Nephron (organoid): ENCODE measurements around the gene MOAP1.

Experiments used
- H3K27ac Mint-ChIP-seq, 3 experiments: 2 replicates each; pipeline ENCODE4 v1.8.0; 2020; ENCODE audit warnings: mixed read lengths in 3 of 3, mild to moderate bottlenecking in 2 of 3, moderate library complexity in 1 of 3
- H3K27me3 Mint-ChIP-seq: 2 replicates; pipeline ENCODE4 v1.8.0; 2021; ENCODE audit warnings: low read depth, mild to moderate bottlenecking, moderate library complexity, mixed read lengths
- H3K36me3 Mint-ChIP-seq: 2 replicates; pipeline ENCODE4 v1.8.0; 2020; ENCODE audit warnings: low read depth, mixed read lengths
- H3K4me1 Mint-ChIP-seq: 2 replicates; pipeline ENCODE4 v1.8.0; 2020; ENCODE audit warnings: mixed read lengths
- H3K4me3 Mint-ChIP-seq, 3 experiments: 2 replicates each; pipeline ENCODE4 v1.8.0; 2020; ENCODE audit warnings: mild to moderate bottlenecking in 3 of 3, mixed read lengths in 3 of 3, moderate library complexity in 2 of 3
- H3K9me3 Mint-ChIP-seq: 2 replicates; pipeline ENCODE4 v1.8.0; 2020; ENCODE audit warnings: mixed read lengths
- CTCF ChIP-seq, 3 experiments: fragments of 200-600 bp; sonication (generic); IDR thresholded peaks; one replicate each; pipeline ENCODE4 v1.5.0; 2021; ENCODE audit warnings: antibody characterized with exemption in 3 of 3; ENCODE audit not compliant: unreplicated experiment in 3 of 3

The MOAP1 gene

GRCh38 chr14:93228550-93228949 lies 43.9 kb upstream of the MOAP1 start:
- TF ChIP-seq CTCF (IDR thresholded peaks at IDR 0.05; ENCODE audit: unreplicated experiment in 3 of 3), result no peak
- H3K36me3 Mint-ChIP-seq, result peaks cover 49% of the 10 kb centered on the region
- no peaks in the 10 kb centered on the region for H3K27me3 Mint-ChIP-seq
- no peak overlapping the region for H3K27ac Mint-ChIP-seq
- no peaks in the 10 kb centered on the region for H3K4me1 Mint-ChIP-seq
- H3K9me3 Mint-ChIP-seq, result no peaks in the 10 kb centered on the region
- H3K4me3 Mint-ChIP-seq, result no peak overlapping the region

DNA sequence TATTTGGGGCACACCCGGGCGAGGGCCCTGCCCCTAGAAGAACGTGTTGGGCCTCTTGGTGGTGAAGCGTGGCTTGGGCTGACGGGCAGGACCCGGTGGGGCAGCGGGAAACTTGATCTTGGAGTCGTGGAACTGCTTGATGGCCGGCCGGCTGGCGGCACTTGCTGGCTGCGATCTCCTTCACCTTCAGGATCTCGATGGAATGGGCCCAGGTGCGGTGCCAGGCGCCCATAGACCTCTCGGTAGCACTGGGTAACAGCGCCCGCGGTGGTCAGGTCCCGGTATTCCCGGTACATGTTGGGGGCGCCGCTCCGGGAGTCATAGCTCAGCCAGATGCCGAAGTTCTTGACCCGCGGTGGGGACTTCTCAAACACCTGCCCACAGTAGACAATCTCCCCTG lies 38.9 kb upstream of the MOAP1 start:
- H3K4me1 Mint-ChIP-seq, result no peaks in the 10 kb centered on the region
- no peaks in the 10 kb centered on the region for H3K9me3 Mint-ChIP-seq
- H3K27ac Mint-ChIP-seq, result no peak overlapping the region
- H3K27me3 Mint-ChIP-seq, result no peaks in the 10 kb centered on the region
- H3K4me3 Mint-ChIP-seq, result no peak overlapping the region
- TF ChIP-seq CTCF (IDR thresholded peaks at IDR 0.05; ENCODE audit: unreplicated experiment in 3 of 3), result no peak
- peaks cover 68% of the 10 kb centered on the region for H3K36me3 Mint-ChIP-seq

GRCh38 chr14:93220509-93220908 lies 35.8 kb upstream of the MOAP1 start:
- H3K27me3 Mint-ChIP-seq, result no peaks in the 10 kb centered on the region
- no peaks in the 10 kb centered on the region for H3K9me3 Mint-ChIP-seq
- peaks cover 61% of the 10 kb centered on the region for H3K36me3 Mint-ChIP-seq
- no peak overlapping the region for H3K4me3 Mint-ChIP-seq
- no peak overlapping the region for H3K27ac Mint-ChIP-seq
- H3K4me1 Mint-ChIP-seq, result no peaks in the 10 kb centered on the region
- no peak for TF ChIP-seq CTCF (IDR thresholded peaks at IDR 0.05; ENCODE audit: unreplicated experiment in 3 of 3)

DNA sequence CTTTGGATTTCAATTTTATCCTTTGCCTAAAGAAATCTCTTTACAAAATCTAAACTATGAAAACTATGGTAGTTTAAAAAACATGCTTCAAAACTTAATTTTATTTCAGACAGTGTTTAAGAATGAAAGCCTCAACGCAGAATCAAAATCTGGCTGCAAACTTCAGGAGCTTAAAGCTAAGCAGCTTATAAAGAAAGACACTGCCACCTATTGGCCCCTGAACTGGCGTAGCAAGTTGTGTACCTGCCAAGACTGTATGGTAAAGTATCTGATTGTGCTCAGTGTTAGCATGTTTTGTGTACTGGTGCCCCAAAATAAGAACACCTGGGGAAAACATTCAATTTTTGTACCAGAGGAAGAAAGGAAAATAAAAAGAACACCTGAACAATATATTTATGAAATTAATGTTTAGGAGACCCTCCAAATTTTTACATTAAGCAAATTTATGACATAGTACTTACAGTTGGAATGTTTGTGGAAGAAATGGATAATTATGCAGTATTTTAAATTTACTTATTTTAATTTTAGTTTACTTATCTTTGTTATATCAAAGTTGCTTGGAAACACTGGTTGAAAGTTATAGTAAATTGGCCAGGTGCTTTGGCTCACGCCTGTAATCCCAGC lies 34.5 kb upstream of the MOAP1 start:
- Mint-ChIP-seq H3K9me3 (no peaks in the 10 kb centered on the region), H3K4me1 (no peaks in the 10 kb centered on the region), H3K4me3 (no peak overlapping the region), H3K27me3 (no peaks in the 10 kb centered on the region), H3K27ac (no peak overlapping the region), H3K36me3 (peaks cover 61% of the 10 kb centered on the region)
- TF ChIP-seq CTCF (IDR thresholded peaks at IDR 0.05; ENCODE audit: unreplicated experiment in 3 of 3), result peak; percentile 39 to 61 (median 57)

DNA sequence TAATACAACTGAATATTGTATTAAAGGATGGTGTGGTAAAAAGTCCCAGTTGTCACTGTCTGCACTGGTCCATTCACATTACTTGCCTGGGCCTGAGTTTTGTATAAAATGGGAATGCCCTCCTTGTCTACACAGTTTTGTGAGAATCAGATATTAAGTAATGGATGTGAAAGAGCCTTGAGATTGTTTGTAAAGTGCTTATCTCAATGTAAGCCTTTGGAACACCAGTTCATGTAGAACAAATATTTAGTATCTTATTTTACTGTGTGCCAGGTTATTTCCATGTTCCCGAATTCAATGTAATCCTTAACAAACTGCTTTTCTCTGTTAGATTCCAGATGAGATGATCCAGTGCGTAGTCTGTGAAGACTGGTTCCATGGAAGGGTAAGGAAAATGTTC lies 29.9 kb upstream of the MOAP1 start:
- TF ChIP-seq CTCF (IDR thresholded peaks at IDR 0.05; ENCODE audit: unreplicated experiment in 3 of 3), result no peak
- H3K27ac Mint-ChIP-seq, result no peak overlapping the region
- no peak overlapping the region for H3K4me3 Mint-ChIP-seq
- H3K9me3 Mint-ChIP-seq, result no peaks in the 10 kb centered on the region
- peaks cover 51% of the 10 kb centered on the region for H3K36me3 Mint-ChIP-seq
- no peaks in the 10 kb centered on the region for H3K4me1 Mint-ChIP-seq
- H3K27me3 Mint-ChIP-seq, result no peaks in the 10 kb centered on the region

DNA sequence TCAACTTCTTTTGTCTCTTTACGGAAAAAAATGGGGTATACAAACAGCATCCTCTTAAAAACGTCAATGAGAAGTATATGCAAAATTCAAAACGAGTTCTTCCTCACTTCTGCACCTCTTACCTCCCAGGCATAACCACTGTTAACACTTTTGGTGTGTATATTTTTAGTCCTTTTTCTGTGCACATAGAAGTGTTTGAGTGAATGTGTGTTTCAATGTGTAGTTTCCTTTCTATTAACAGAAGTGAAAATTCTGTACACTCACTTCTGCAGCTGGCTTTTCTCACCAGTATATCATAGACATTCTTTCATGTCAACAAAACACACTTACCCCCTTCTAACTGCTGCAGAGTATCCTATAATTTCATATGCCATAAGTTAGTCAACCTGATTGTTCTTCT lies 27.7 kb upstream of the MOAP1 start:
- Mint-ChIP-seq H3K36me3 (peaks cover 42% of the 10 kb centered on the region), H3K27me3 (no peaks in the 10 kb centered on the region), H3K4me1 (peaks cover 12% of the 10 kb centered on the region), H3K27ac (no peak overlapping the region), H3K9me3 (no peaks in the 10 kb centered on the region), H3K4me3 (no peak overlapping the region)
- TF ChIP-seq CTCF (IDR thresholded peaks at IDR 0.05; ENCODE audit: unreplicated experiment in 3 of 3), result no peak
